ENCODE results near the gene CELF3. TPM values are rescaled to one million over a fixed set of nuclear protein-coding genes. Genes with fewer than 3 reads are reported as not detected.

CELF3 gene
- total and polyA plus RNA-seq, 2 of the 4 experiments (the other 2 are of a cell fraction) = not detected

- Histone ChIP-seq H3K9me3 (ENCODE audit: control insufficient read depth, insufficient read depth, low read length) (no peaks in the 10 kb centered on the region), H4K91ac (ENCODE audit: insufficient read depth, low read depth, low read length) (no peak overlapping the region), H3K4me2 (ENCODE audit: low read depth, low read length) (no peak overlapping the region), H3K4me3 (ENCODE audit: insufficient read depth, low read depth, low read length) (no peak overlapping the region), H4K20me1 (ENCODE audit: insufficient read depth, low read length) (no peaks in the 10 kb centered on the region), H3K14ac (replicated peaks; ENCODE audit: low read depth, low read length) (no peak overlapping the region), H2AK9ac (replicated peaks; ENCODE audit: low read depth, low read length, poor library complexity) (no peak overlapping the region), H3K27ac (ENCODE audit: insufficient read depth, low read length) (no peak overlapping the region), H2BK15ac (ENCODE audit: low read depth, low read length) (no peak overlapping the region), H2AFZ (replicated peaks; ENCODE audit: low read length, poor library complexity) (no peak overlapping the region), H2BK120ac (ENCODE audit: low read depth, low read length) (no peak overlapping the region), H4K5ac (ENCODE audit: low read depth, low read length) (no peak overlapping the region), H2BK20ac (ENCODE audit: low read depth, low read length) (no peak overlapping the region), H3K9me1 (ENCODE audit: insufficient read depth, low read length) (no peaks in the 10 kb centered on the region), H3K9ac (ENCODE audit: low read depth, low read length) (no peak overlapping the region), H3K56ac (ENCODE audit: extremely low read depth, insufficient read depth, low read length) (no peak overlapping the region), H2AK5ac (ENCODE audit: low read depth, low read length) (no peak overlapping the region), H3K4ac (ENCODE audit: low read depth, low read length) (no peak overlapping the region), H3K23ac (ENCODE audit: low read depth, low read length) (no peak overlapping the region; the same call in 1 of the 2 replicates), H3K18ac (ENCODE audit: low read depth, low read length) (no peak overlapping the region), H3K4me1 (ENCODE audit: control insufficient read depth, insufficient read depth, low read length) (peaks cover 2% of the 10 kb centered on the region; the same call in 1 of the 2 replicates), H3K79me1 (ENCODE audit: low read depth in 1 of 2, low read length in 2 of 2) (no peaks in the 10 kb centered on the region), H2BK5ac (ENCODE audit: low read depth, low read length, poor library complexity, severe bottlenecking) (no peak overlapping the region), H4K8ac (ENCODE audit: low read depth in 2 of 2, low read length in 2 of 2) (no peak overlapping the region), H3K36me3 (ENCODE audit: control insufficient read depth, insufficient read depth, low read length) (no peaks in the 10 kb centered on the region), H3K27me3 (ENCODE audit: control insufficient read depth, insufficient read depth, low read length) (peaks cover 54% of the 10 kb centered on the region)
- POLR2A ChIA-PET (ENCODE audit: unreplicated experiment) = no interaction called here
- BruUV-seq (replicated peaks) = no TSS peak
- ATAC-seq (ENCODE audit: low read depth) (no peak), DNase-seq (no peak)
- intact Hi-C loops (cut with micrococcal nuclease) (no loop called here), in situ Hi-C loops (cut with MboI; ENCODE audit: low sequenced_read_pairs) (no loop called here), dilution Hi-C loops (cut with HindIII; ENCODE audit: low sequenced_read_pairs, unreplicated experiment) (no loop called here)
- WGBS, 2 experiments (ENCODE audit: extremely low coverage in 2 of 2, insufficient read length in 1 of 2) = 61% methylated on average over 4 of the region's 10 CpGs; no CpG with 5 or more reads in 1 of the 2 experiments
- CTCF ChIA-PET = no interaction called here
- TF ChIP-seq CEBPB (IDR thresholded peaks at IDR 0.05; ENCODE audit: low read depth, low read length) = no peak
- no peak for TF ChIP-seq RCOR1 (IDR thresholded peaks at IDR 0.05; ENCODE audit: insufficient replicate concordance, low read length)
- no peak for TF ChIP-seq RFX5 (IDR thresholded peaks at IDR 0.05; ENCODE audit: low read depth, low read length)
- no peak for TF ChIP-seq CTCF (conservative IDR thresholded peaks at IDR 0.05; ENCODE audit: low read depth, low read length)
- no peak for TF ChIP-seq NFE2L2 (IDR thresholded peaks at IDR 0.05; ENCODE audit: low read depth, low read length)
- TF ChIP-seq CHD1 (IDR thresholded peaks at IDR 0.05; ENCODE audit: low read depth, low read length) = no peak
- no peak for TF ChIP-seq BHLHE40 (IDR thresholded peaks at IDR 0.05; ENCODE audit: low read depth, low read length)
- TF ChIP-seq POLR2A (IDR thresholded peaks at IDR 0.05; ENCODE audit: low read depth, low read length) = no peak
- no peak for TF ChIP-seq USF2 (IDR thresholded peaks at IDR 0.05; ENCODE audit: low read depth, low read length)
- TF ChIP-seq MXI1 (IDR thresholded peaks at IDR 0.05; ENCODE audit: borderline replicate concordance, low read depth, low read length) = no peak
- TF ChIP-seq ELK1 (IDR thresholded peaks at IDR 0.05; ENCODE audit: borderline replicate concordance, low read depth, low read length) = no peak
- no peak for TF ChIP-seq SMC3 (IDR thresholded peaks at IDR 0.05; ENCODE audit: low read depth, low read length)
Observed at GRCh38 chr1:151729157-151729965, 12.8 kb upstream of the CELF3 start.
